Thymus (tissue), 11 donors: ENCODE measurements around the gene SLC48A1. TPM values are rescaled to one million over a fixed set of nuclear protein-coding genes. Genes with fewer than 3 reads are reported as not detected.

Experiments
- DNase-seq, 9 donors: peaks; one replicate each; pipeline ENCODE4 v3.0.0-alpha.2; 2013; ENCODE audit warnings: low spot score in 9 of 9, low read depth in 6 of 9, missing footprints in 1 of 9
- H3K27ac ChIP-seq, 2 donors: one replicate each; pipeline ENCODE4 v1.5.1; 2013; ENCODE audit warnings: control low read depth in 1 of 2, low read depth in 1 of 2, low read length in 1 of 2, mild to moderate bottlenecking in 1 of 2, moderate library complexity in 1 of 2
- H3K27me3 ChIP-seq, 2 donors: one replicate each; pipeline ENCODE4 v1.5.1; 2013; ENCODE audit warnings: low read length in 1 of 2; ENCODE audit not compliant: control insufficient read depth in 2 of 2, insufficient read depth in 1 of 2
- H3K36me3 ChIP-seq, 2 donors: one replicate each; pipeline ENCODE4 v1.5.1; 2013; ENCODE audit warnings: low read length in 1 of 2, mild to moderate bottlenecking in 1 of 2, moderate library complexity in 1 of 2; ENCODE audit not compliant: control insufficient read depth in 2 of 2, insufficient read depth in 2 of 2
- H3K4me1 ChIP-seq, 2 donors: one replicate each; pipeline ENCODE4 v1.5.1; 2013; ENCODE audit warnings: low read length in 2 of 2; ENCODE audit not compliant: control insufficient read depth in 2 of 2, insufficient read depth in 2 of 2
- H3K4me3 ChIP-seq, 2 donors: one replicate each; pipeline ENCODE4 v1.5.1; 2013; ENCODE audit warnings: low read length in 2 of 2, control low read depth in 1 of 2, mild to moderate bottlenecking in 1 of 2
- H3K9me3 ChIP-seq, 2 donors: one replicate each; pipeline ENCODE4 v1.5.1; 2013; ENCODE audit warnings: low read length in 1 of 2, mild to moderate bottlenecking in 1 of 2; ENCODE audit not compliant: control insufficient read depth in 2 of 2, insufficient read depth in 1 of 2
- WGBS: extraction: QIAGEN DNeasy Blood & Tissue Kit; methylation state at CpG from one replicate; pipeline ENCODE4 v1.1.7; 2013; 5-methylcytosine and 5-hydroxymethylcytosine counted together
- polyA plus RNA-seq: library from polyadenylated mRNA; stranded (reverse); fragments of 200-250 nt; gene quantifications from one replicate; pipeline ENCODE4 v1.2.3, GENCODE V29; 2013
- total RNA-seq: library from RNA; stranded (reverse); fragments of 120-200 nt; gene quantifications from one replicate; pipeline ENCODE4 v1.2.4, GENCODE V29; 2013
- donor health status: healthy.

The SLC48A1 gene
- total and polyA plus RNA-seq, 2 donors, result 4.5 to 9.3 TPM

- WGBS, result 95% methylated on average over 12 of the region's 12 CpGs
- Histone ChIP-seq H3K27me3 (no peaks in the 10 kb centered on the region), H3K9me3 (no peaks in the 10 kb centered on the region), H3K4me1 (peaks cover 0 to 7% of the 10 kb centered on the region in 2 donors), H3K36me3 (no peaks in the 10 kb centered on the region), H3K27ac (no peak overlapping the region), H3K4me3 (no peak overlapping the region)
- DNase-seq, result no peak
These were observed 38.1 kb upstream of the SLC48A1 start for GRCh38 chr12:47734725-47735480.

GRCh38 chr12:47735649-47736048 lies 37.4 kb upstream of the SLC48A1 start:
- H3K4me1 ChIP-seq, result peaks cover 0 to 9% of the 10 kb centered on the region in 2 donors
- no peaks in the 10 kb centered on the region for H3K27me3 ChIP-seq
- no peak for DNase-seq
- WGBS, result 96% methylated on average over 11 of the region's 11 CpGs
- no peaks in the 10 kb centered on the region for H3K36me3 ChIP-seq
- no peak overlapping the region for H3K27ac ChIP-seq
- H3K9me3 ChIP-seq, result no peaks in the 10 kb centered on the region
- no peak overlapping the region for H3K4me3 ChIP-seq

GRCh38 chr12:47736216-47736615 lies 36.8 kb upstream of the SLC48A1 start:
- no peak overlapping the region for H3K4me3 ChIP-seq
- H3K9me3 ChIP-seq, result no peaks in the 10 kb centered on the region
- DNase-seq, result no peak
- H3K27ac ChIP-seq, result no peak overlapping the region
- H3K27me3 ChIP-seq, result no peaks in the 10 kb centered on the region
- no peaks in the 10 kb centered on the region for H3K36me3 ChIP-seq
- 96% methylated on average over 4 of the region's 4 CpGs for WGBS
- peaks cover 2 to 14% of the 10 kb centered on the region in 2 donors for H3K4me1 ChIP-seq

- H3K36me3 ChIP-seq, result no peaks in the 10 kb centered on the region
- 93% methylated on average over 19 of the region's 19 CpGs for WGBS
- no peak overlapping the region for H3K4me3 ChIP-seq
- peaks cover 7 to 21% of the 10 kb centered on the region in 2 donors for H3K4me1 ChIP-seq
- DNase-seq, result no peak
- H3K27ac ChIP-seq, result no peak overlapping the region
- H3K27me3 ChIP-seq, result no peaks in the 10 kb centered on the region
- no peaks in the 10 kb centered on the region for H3K9me3 ChIP-seq
These were observed 36.0 kb upstream of the SLC48A1 start for GRCh38 chr12:47736877-47737676.

- H3K4me3 ChIP-seq, result no peak overlapping the region
- WGBS, result 97% methylated on average over 17 of the region's 17 CpGs
- no peak overlapping the region for H3K27ac ChIP-seq
- H3K9me3 ChIP-seq, result no peaks in the 10 kb centered on the region
- no peaks in the 10 kb centered on the region for H3K36me3 ChIP-seq
- H3K27me3 ChIP-seq, result no peaks in the 10 kb centered on the region
- no peak for DNase-seq
- H3K4me1 ChIP-seq, result peaks cover 7 to 21% of the 10 kb centered on the region in 2 donors
These were observed 35.0 kb upstream of the SLC48A1 start for GRCh38 chr12:47737936-47738594.

- Histone ChIP-seq H3K27me3 (peaks cover 0 to 5% of the 10 kb centered on the region in 2 donors), H3K36me3 (no peaks in the 10 kb centered on the region), H3K4me1 (peaks cover 7 to 23% of the 10 kb centered on the region in 2 donors), H3K27ac (no peak overlapping the region), H3K4me3 (no peak overlapping the region), H3K9me3 (no peaks in the 10 kb centered on the region)
- DNase-seq, result no peak
- 62% methylated on average over 3 of the region's 3 CpGs for WGBS
These were observed 33.7 kb upstream of the SLC48A1 start for GRCh38 chr12:47739297-47739696.

- Histone ChIP-seq H3K9me3 (no peaks in the 10 kb centered on the region), H3K4me1 (peaks cover 7 to 23% of the 10 kb centered on the region in 2 donors), H3K4me3 (no peak overlapping the region), H3K27ac (no peak overlapping the region), H3K27me3 (peaks cover 0 to 8% of the 10 kb centered on the region in 2 donors), H3K36me3 (no peaks in the 10 kb centered on the region)
- 92% methylated on average over 12 of the region's 12 CpGs for WGBS
- no peak for DNase-seq
These were observed 33.1 kb upstream of the SLC48A1 start for GRCh38 chr12:47739979-47740378.

- Histone ChIP-seq H3K27me3 (peaks cover 0 to 11% of the 10 kb centered on the region in 2 donors), H3K9me3 (no peaks in the 10 kb centered on the region), H3K4me1 (peaks cover 7 to 23% of the 10 kb centered on the region in 2 donors), H3K4me3 (no peak overlapping the region), H3K27ac (no peak overlapping the region), H3K36me3 (no peaks in the 10 kb centered on the region)
- WGBS, result 67% methylated on average over 21 of the region's 21 CpGs
- DNase-seq, result no peak
These were observed 32.3 kb upstream of the SLC48A1 start for GRCh38 chr12:47740606-47741339.
